H1 (cell line): ENCODE measurements around the gene ABI1. TPM values are rescaled to one million over a fixed set of nuclear protein-coding genes. Genes with fewer than 3 reads are reported as not detected.

Experiments
- BACH1 ChIP-seq: IDR thresholded peaks from 2 replicates; pipeline ENCODE4 v1.6.1; 2012; ENCODE audit warnings: low read length, improper control_type of control experiment
- CHD1 ChIP-seq: IDR thresholded peaks from 2 replicates; pipeline ENCODE4 v1.6.1; 2012; ENCODE audit warnings: low read depth, low read length, improper control_type of control experiment
- CHD7 ChIP-seq: fragments of 300-600 bp; sonication (generic); IDR thresholded peaks from 2 replicates; pipeline ENCODE4 v1.7.1; 2012; ENCODE audit warnings: low read length, moderate library complexity, mild to moderate bottlenecking, inconsistent platforms; ENCODE audit not compliant: insufficient replicate concordance
- CREB1 ChIP-seq: IDR thresholded peaks from 2 replicates; pipeline ENCODE4 v1.6.1; 2012; ENCODE audit warnings: inconsistent platforms
- GTF2F1 ChIP-seq: IDR thresholded peaks from 2 replicates; pipeline ENCODE4 v1.6.1; 2012; ENCODE audit warnings: low read depth, low read length, improper control_type of control experiment, borderline replicate concordance
- NANOG ChIP-seq: IDR thresholded peaks from 2 replicates; pipeline ENCODE4 v1.6.1; 2011; ENCODE audit warnings: low read length, low read depth, mild to moderate bottlenecking, inconsistent platforms; ENCODE audit not compliant: insufficient read depth, poor library complexity, severe bottlenecking
- POLR2AphosphoS5 ChIP-seq: IDR thresholded peaks from 2 replicates; pipeline ENCODE4 v1.6.1; 2011; ENCODE audit warnings: low read depth, low read length
- RAD21 ChIP-seq, 2 experiments: IDR thresholded peaks in 1 of 2; conservative IDR thresholded peaks in 1 of 2; 2 replicates each; pipeline ENCODE4 v1.6.1; 2011; ENCODE audit warnings: low read depth in 2 of 2, low read length in 2 of 2, improper control_type of control experiment in 1 of 2, inconsistent platforms in 1 of 2, mild to moderate bottlenecking in 1 of 2, moderate library complexity in 1 of 2
- SIX5 ChIP-seq: IDR thresholded peaks from 2 replicates; pipeline ENCODE4 v1.6.1; 2011; ENCODE audit warnings: mild to moderate bottlenecking, low read depth, low read length
- TAF7 ChIP-seq: optimal IDR thresholded peaks from 2 replicates; pipeline ENCODE3; 2011; ENCODE audit warnings: low read depth, mild to moderate bottlenecking, inconsistent platforms, low read length, moderate library complexity, borderline replicate concordance
- YY1 ChIP-seq: IDR thresholded peaks from 2 replicates; pipeline ENCODE4 v1.6.1; 2011; ENCODE audit warnings: low read depth, mild to moderate bottlenecking, low read length
- polyA plus RNA-seq, 7 experiments: library from polyadenylated mRNA; depleted of rRNA in 3 of 7; stranded (reverse) in 5 of 7; unstranded in 2 of 7; fragments of >200 nt in 5 of 7; fragments of 200-250 nt in 2 of 7; gene quantifications; 1 replicate in 5 of 7; 2 replicates in 1 of 7; 4 replicates in 1 of 7; pipeline versions ENCODE4 v1.2.1 to v1.2.3, GENCODE V29; 2011 to 2013; ENCODE audit warnings: missing spikeins in 2 of 7, mixed read lengths in 2 of 7
- total RNA-seq: library from RNA; stranded (reverse); fragmentation: NEBNext Ultra II Directional; extraction: Animal tissue kit (Norgen Biotek cat#: 25700); gene quantifications from 2 replicates; pipeline ENCODE4 v1.2.1, GENCODE V29; 2021

The ABI1 gene
- total and polyA plus RNA-seq, 2 of the 8 experiments (the other 6 are each of a cell fraction or from before 2014, with no cell fraction given) = 35.4 to 37.0 TPM

GRCh38 chr10:26829810-26830515, 30.8 kb downstream of the ABI1 start (continued):
- no peak for TF ChIP-seq CHD7
- TF ChIP-seq POLR2AphosphoS5 = no peak
- TF ChIP-seq BACH1 = no peak
- TF ChIP-seq CHD1 = no peak
- no peak for TF ChIP-seq RAD21 (IDR thresholded peaks at IDR 0.05 in 1 of 2, conservative IDR thresholded peaks at IDR 0.05 in 1 of 2; ENCODE audit: low read depth in 2 of 2, low read length in 2 of 2)
- TF ChIP-seq CREB1 = no peak
- TF ChIP-seq SIX5 = no peak
- no peak for TF ChIP-seq YY1
- no peak for TF ChIP-seq NANOG
- TF ChIP-seq GTF2F1 = no peak
- no peak for TF ChIP-seq TAF7
